HCT116 (cell line): ENCODE results near the gene LIPG.

Experiments
- ATF3 ChIP-seq: IDR thresholded peaks from 2 replicates; pipeline ENCODE4 v1.6.1; 2012
- CEBPB ChIP-seq: IDR thresholded peaks from 2 replicates; pipeline ENCODE4 v1.6.1; 2012; ENCODE audit warnings: low read depth
- CTCF ChIP-seq, 3 experiments: fragments of 200-600 bp in 1 of 3; sonication (generic) in 1 of 3; IDR thresholded peaks in 2 of 3; conservative IDR thresholded peaks in 1 of 3; 2 replicates each; pipeline ENCODE4 v1.5.1; 2012 to 2017; ENCODE audit warnings: low read depth in 2 of 3, low read length in 2 of 3, antibody characterized with exemption in 1 of 3, borderline replicate concordance in 1 of 3, control low read depth in 1 of 3, mild to moderate bottlenecking in 1 of 3, mixed read lengths in 1 of 3, mixed run types in 1 of 3, moderate library complexity in 1 of 3; ENCODE audit not compliant: insufficient read depth in 1 of 3
- EZH2 ChIP-seq: fragments of 200-600 bp; sonication (generic); IDR thresholded peaks from 2 replicates; pipeline ENCODE4 v1.6.1; 2017; ENCODE audit warnings: antibody characterized with exemption, mixed run types
- EZH2phosphoT487 ChIP-seq: fragments of 200-600 bp; IDR thresholded peaks from 2 replicates; pipeline ENCODE4 v1.6.1; 2018; ENCODE audit warnings: antibody characterized with exemption, borderline replicate concordance
- POLR2A ChIP-seq: IDR thresholded peaks from 2 replicates; pipeline ENCODE4 v1.7.0; 2011; ENCODE audit warnings: borderline replicate concordance; ENCODE audit not compliant: insufficient read depth, insufficient read length; ENCODE audit errors: extremely low read depth
- RAD21 ChIP-seq: IDR thresholded peaks from 2 replicates; pipeline ENCODE4 v1.6.1; 2012; ENCODE audit warnings: low read depth, mild to moderate bottlenecking
- REST ChIP-seq: IDR thresholded peaks from 2 replicates; pipeline ENCODE4 v1.6.1; 2012; ENCODE audit warnings: low read depth
- SIN3A ChIP-seq: IDR thresholded peaks from 2 replicates; pipeline ENCODE4 v1.6.1; 2012; ENCODE audit warnings: low read depth
- SP1 ChIP-seq: IDR thresholded peaks from 2 replicates; pipeline ENCODE4 v1.6.1; 2012; ENCODE audit warnings: low read depth
- TCF7L2 ChIP-seq: IDR thresholded peaks from 2 replicates; pipeline ENCODE4 v1.7.0; 2011; ENCODE audit warnings: borderline replicate concordance, inconsistent platforms; ENCODE audit not compliant: insufficient read depth, insufficient read length; ENCODE audit errors: extremely low read depth
- ZNF274 ChIP-seq: fragments of 200-500 bp; sonication (Bioruptor generic); IDR thresholded peaks from 2 replicates; pipeline ENCODE4 v1.6.1; 2014; ENCODE audit warnings: mild to moderate bottlenecking, low read depth, low read length, inconsistent platforms

- TF ChIP-seq REST (no peak), CTCF (IDR thresholded peaks at IDR 0.05 in 2 of 3, conservative IDR thresholded peaks at IDR 0.05 in 1 of 3; ENCODE audit: borderline replicate concordance in 1 of 3, insufficient read depth in 1 of 3, low read depth in 2 of 3, low read length in 2 of 3) (no peak), SP1 (no peak), RAD21 (no peak), POLR2A (no peak), CEBPB (no peak), SIN3A (no peak), TCF7L2 (no peak), ZNF274 (no peak), EZH2phosphoT487 (no peak), EZH2 (no peak), ATF3 (no peak)
Measured at GRCh38 chr18:49553003-49553402, 8.9 kb upstream of the LIPG start.
